ENCODE measurements around the gene RREB1. TPM values are rescaled to one million over a fixed set of nuclear protein-coding genes. Genes with fewer than 3 reads are reported as not detected.

Gene RREB1
- total and polyA plus RNA-seq, 2 of the 4 experiments (the other 2 are of a cell fraction) = 8.4 to 14.5 TPM

DNA sequence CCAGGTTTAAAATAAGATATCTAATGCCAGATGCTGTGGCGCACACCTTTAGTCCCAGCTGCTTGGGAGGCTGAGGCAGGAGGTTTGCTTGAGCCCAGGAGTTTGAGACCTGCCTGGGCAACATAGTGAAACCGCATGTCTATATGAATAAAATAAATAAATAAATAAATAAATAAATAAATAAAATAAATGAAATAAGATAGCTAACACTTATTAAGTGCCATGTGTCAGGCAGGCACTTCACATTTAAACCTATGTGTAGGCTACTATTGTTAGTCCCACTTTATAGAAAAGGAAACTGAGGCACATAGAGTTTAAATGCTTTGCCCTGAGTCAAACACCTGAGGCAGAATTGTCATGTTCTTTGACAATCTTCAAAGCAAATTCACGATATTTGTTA, 32.9 kb upstream of the RREB1 start:
- H3K4ac ChIP-seq (ENCODE audit: low read depth, low read length) = no peak overlapping the region
- no peak overlapping the region for H2BK120ac ChIP-seq (ENCODE audit: low read depth, low read length)
- H3K9ac ChIP-seq (ENCODE audit: low read depth, low read length) = no peak overlapping the region
- H4K20me1 ChIP-seq (ENCODE audit: insufficient read depth, low read length) = no peaks in the 10 kb centered on the region
- no TSS peak for BruUV-seq (replicated peaks)
- no peaks in the 10 kb centered on the region for H3K9me3 ChIP-seq (ENCODE audit: control insufficient read depth, insufficient read depth, low read length)
- H3K36me3 ChIP-seq (ENCODE audit: control insufficient read depth, insufficient read depth, low read length) = no peaks in the 10 kb centered on the region
- H3K56ac ChIP-seq (ENCODE audit: extremely low read depth, insufficient read depth, low read length) = no peak overlapping the region
- no peak overlapping the region for H3K23ac ChIP-seq (ENCODE audit: low read depth, low read length)
- ChIA-PET CTCF (no interaction called here), POLR2A (ENCODE audit: unreplicated experiment) (no interaction called here)
- H4K91ac ChIP-seq (ENCODE audit: insufficient read depth, low read depth, low read length) = no peak overlapping the region
- H3K18ac ChIP-seq (ENCODE audit: low read depth, low read length) = no peak overlapping the region
- H3K14ac ChIP-seq (replicated peaks; ENCODE audit: low read depth, low read length) = no peak overlapping the region
- in situ Hi-C loops (cut with MboI; ENCODE audit: low sequenced_read_pairs) = no loop called here
- WGBS, 2 experiments (ENCODE audit: extremely low coverage in 2 of 2, insufficient read length in 1 of 2) = 100% methylated on average over 1 of the region's 3 CpGs; no CpG with 5 or more reads in 1 of the 2 experiments
- DNase-seq (no peak), ATAC-seq (ENCODE audit: low read depth) (no peak)
- H2BK5ac ChIP-seq (ENCODE audit: low read depth, low read length, poor library complexity, severe bottlenecking) = no peak overlapping the region
- TF ChIP-seq CEBPB (IDR thresholded peaks at IDR 0.05; ENCODE audit: low read depth, low read length) (no peak), MXI1 (IDR thresholded peaks at IDR 0.05; ENCODE audit: borderline replicate concordance, low read depth, low read length) (no peak), RAD21 (IDR thresholded peaks at IDR 0.05; ENCODE audit: low read length) (no peak), BHLHE40 (IDR thresholded peaks at IDR 0.05; ENCODE audit: low read depth, low read length) (no peak), FOS (IDR thresholded peaks at IDR 0.05; ENCODE audit: low read depth, low read length) (no peak), MAZ (IDR thresholded peaks at IDR 0.05; ENCODE audit: borderline replicate concordance, low read depth, low read length) (no peak), RFX5 (IDR thresholded peaks at IDR 0.05; ENCODE audit: low read depth, low read length) (no peak), MAFK (IDR thresholded peaks at IDR 0.05; ENCODE audit: low read depth, low read length) (no peak), SMC3 (IDR thresholded peaks at IDR 0.05; ENCODE audit: low read depth, low read length) (no peak), RCOR1 (IDR thresholded peaks at IDR 0.05; ENCODE audit: insufficient replicate concordance, low read length) (no peak), CHD1 (IDR thresholded peaks at IDR 0.05; ENCODE audit: low read depth, low read length) (no peak), POLR2A (IDR thresholded peaks at IDR 0.05; ENCODE audit: low read depth, low read length) (no peak), NFE2L2 (IDR thresholded peaks at IDR 0.05; ENCODE audit: low read depth, low read length) (no peak)
- TF ChIP-seq, protein P1, sequence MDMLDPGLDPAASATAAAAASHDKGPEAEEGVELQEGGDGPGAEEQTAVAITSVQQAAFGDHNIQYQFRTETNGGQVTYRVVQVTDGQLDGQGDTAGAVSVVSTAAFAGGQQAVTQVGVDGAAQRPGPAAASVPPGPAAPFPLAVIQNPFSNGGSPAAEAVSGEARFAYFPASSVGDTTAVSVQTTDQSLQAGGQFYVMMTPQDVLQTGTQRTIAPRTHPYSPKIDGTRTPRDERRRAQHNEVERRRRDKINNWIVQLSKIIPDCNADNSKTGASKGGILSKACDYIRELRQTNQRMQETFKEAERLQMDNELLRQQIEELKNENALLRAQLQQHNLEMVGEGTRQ (IDR thresholded peaks at IDR 0.05; ENCODE audit: low read depth, low read length) = no peak
- TF ChIP-seq, protein P2, sequence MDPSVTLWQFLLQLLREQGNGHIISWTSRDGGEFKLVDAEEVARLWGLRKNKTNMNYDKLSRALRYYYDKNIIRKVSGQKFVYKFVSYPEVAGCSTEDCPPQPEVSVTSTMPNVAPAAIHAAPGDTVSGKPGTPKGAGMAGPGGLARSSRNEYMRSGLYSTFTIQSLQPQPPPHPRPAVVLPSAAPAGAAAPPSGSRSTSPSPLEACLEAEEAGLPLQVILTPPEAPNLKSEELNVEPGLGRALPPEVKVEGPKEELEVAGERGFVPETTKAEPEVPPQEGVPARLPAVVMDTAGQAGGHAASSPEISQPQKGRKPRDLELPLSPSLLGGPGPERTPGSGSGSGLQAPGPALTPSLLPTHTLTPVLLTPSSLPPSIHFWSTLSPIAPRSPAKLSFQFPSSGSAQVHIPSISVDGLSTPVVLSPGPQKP (IDR thresholded peaks at IDR 0.05; ENCODE audit: borderline replicate concordance, low read depth, low read length) = no peak
- TF ChIP-seq, protein P3, sequence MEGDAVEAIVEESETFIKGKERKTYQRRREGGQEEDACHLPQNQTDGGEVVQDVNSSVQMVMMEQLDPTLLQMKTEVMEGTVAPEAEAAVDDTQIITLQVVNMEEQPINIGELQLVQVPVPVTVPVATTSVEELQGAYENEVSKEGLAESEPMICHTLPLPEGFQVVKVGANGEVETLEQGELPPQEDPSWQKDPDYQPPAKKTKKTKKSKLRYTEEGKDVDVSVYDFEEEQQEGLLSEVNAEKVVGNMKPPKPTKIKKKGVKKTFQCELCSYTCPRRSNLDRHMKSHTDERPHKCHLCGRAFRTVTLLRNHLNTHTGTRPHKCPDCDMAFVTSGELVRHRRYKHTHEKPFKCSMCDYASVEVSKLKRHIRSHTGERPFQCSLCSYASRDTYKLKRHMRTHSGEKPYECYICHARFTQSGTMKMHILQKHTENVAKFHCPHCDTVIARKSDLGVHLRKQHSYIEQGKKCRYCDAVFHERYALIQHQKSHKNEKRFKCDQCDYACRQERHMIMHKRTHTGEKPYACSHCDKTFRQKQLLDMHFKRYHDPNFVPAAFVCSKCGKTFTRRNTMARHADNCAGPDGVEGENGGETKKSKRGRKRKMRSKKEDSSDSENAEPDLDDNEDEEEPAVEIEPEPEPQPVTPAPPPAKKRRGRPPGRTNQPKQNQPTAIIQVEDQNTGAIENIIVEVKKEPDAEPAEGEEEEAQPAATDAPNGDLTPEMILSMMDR (conservative IDR thresholded peaks at IDR 0.05; ENCODE audit: low read depth, low read length) = no peak
- intact Hi-C loops (cut with micrococcal nuclease) = no loop called here
- no peaks in the 10 kb centered on the region for H3K9me1 ChIP-seq (ENCODE audit: insufficient read depth, low read length)
- H3K4me3 ChIP-seq (ENCODE audit: insufficient read depth, low read depth, low read length) = no peak overlapping the region
- H2BK20ac ChIP-seq (ENCODE audit: low read depth, low read length) = no peak overlapping the region
- no peaks in the 10 kb centered on the region for H3K27me3 ChIP-seq (ENCODE audit: control insufficient read depth, insufficient read depth, low read length)
- H3K27ac ChIP-seq (ENCODE audit: insufficient read depth, low read length) = no peak overlapping the region
- dilution Hi-C loops (cut with HindIII; ENCODE audit: low sequenced_read_pairs, unreplicated experiment) = no loop called here
- H3K4me2 ChIP-seq (ENCODE audit: low read depth, low read length) = no peak overlapping the region
- no peak overlapping the region for H2AK9ac ChIP-seq (replicated peaks; ENCODE audit: low read depth, low read length, poor library complexity)
- no peak overlapping the region for H2AK5ac ChIP-seq (ENCODE audit: low read depth, low read length)
- H2AFZ ChIP-seq (replicated peaks; ENCODE audit: low read length, poor library complexity) = no peak overlapping the region
- H4K8ac ChIP-seq (ENCODE audit: low read depth in 2 of 2, low read length in 2 of 2) = no peak overlapping the region
- no peak overlapping the region for H4K5ac ChIP-seq (ENCODE audit: low read depth, low read length)
- no peak overlapping the region for H2BK15ac ChIP-seq (ENCODE audit: low read depth, low read length)
- no peaks in the 10 kb centered on the region for H3K79me1 ChIP-seq (ENCODE audit: low read depth in 1 of 2, low read length in 2 of 2)
- H3K4me1 ChIP-seq (ENCODE audit: control insufficient read depth, insufficient read depth, low read length) = no peaks in the 10 kb centered on the region
